ENCODE measurements around the gene XPO6. TPM values are rescaled to one million over a fixed set of nuclear protein-coding genes. Genes with fewer than 3 reads are reported as not detected.

Gene XPO6
- total RNA-seq, 1 donor: 105 TPM

DNA sequence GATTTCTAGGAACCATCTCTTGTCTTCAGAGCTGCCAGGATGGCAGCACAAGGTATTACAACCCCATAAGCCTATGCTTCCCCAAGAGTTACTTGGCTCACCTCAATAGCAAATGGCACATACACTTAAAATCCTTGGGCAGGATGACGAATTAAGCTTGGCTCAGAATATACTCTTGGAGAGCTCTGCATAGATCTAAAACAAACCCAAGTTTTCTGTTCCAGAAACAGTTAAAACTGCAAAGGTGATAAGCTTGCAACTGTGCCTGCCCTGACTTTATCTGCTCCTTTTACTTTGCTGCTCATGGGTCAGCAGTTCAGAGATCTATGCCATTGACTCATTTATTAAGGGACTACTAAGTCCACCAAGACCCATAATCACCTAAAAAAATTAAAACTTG is 26.1 kb downstream of the XPO6 start:
- H3K4me3 ChIP-seq (ENCODE audit: low read depth, low read length): no peak overlapping the region
- DNase-seq (ENCODE audit: low read depth): no peak
- TF ChIP-seq, protein P1, sequence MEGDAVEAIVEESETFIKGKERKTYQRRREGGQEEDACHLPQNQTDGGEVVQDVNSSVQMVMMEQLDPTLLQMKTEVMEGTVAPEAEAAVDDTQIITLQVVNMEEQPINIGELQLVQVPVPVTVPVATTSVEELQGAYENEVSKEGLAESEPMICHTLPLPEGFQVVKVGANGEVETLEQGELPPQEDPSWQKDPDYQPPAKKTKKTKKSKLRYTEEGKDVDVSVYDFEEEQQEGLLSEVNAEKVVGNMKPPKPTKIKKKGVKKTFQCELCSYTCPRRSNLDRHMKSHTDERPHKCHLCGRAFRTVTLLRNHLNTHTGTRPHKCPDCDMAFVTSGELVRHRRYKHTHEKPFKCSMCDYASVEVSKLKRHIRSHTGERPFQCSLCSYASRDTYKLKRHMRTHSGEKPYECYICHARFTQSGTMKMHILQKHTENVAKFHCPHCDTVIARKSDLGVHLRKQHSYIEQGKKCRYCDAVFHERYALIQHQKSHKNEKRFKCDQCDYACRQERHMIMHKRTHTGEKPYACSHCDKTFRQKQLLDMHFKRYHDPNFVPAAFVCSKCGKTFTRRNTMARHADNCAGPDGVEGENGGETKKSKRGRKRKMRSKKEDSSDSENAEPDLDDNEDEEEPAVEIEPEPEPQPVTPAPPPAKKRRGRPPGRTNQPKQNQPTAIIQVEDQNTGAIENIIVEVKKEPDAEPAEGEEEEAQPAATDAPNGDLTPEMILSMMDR (IDR thresholded peaks at IDR 0.05; ENCODE audit: insufficient read depth, low read depth, low read length): no peak

DNA sequence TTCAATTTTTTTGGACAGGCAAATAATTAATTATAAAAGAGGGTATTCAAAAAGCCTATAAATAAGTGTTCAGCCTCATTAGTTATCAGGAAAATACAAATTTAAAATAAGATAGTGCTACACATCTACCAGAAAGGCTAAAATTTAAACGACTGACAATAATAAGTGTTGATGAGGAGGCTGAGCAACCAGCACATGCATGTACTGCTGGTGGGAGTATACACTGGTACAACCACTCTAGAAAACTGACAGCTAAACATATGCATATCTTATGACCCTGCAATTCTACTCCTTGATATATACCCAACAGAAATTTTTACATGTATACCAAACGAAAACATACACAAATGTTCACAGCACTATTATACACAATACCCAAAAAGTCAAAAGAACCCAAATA is 27.1 kb downstream of the XPO6 start:
- TF ChIP-seq, protein P1 (IDR thresholded peaks at IDR 0.05; ENCODE audit: insufficient read depth, low read depth, low read length): no peak
- no peak overlapping the region for H3K4me3 ChIP-seq (ENCODE audit: low read depth, low read length)
- DNase-seq (ENCODE audit: low read depth): no peak

DNA sequence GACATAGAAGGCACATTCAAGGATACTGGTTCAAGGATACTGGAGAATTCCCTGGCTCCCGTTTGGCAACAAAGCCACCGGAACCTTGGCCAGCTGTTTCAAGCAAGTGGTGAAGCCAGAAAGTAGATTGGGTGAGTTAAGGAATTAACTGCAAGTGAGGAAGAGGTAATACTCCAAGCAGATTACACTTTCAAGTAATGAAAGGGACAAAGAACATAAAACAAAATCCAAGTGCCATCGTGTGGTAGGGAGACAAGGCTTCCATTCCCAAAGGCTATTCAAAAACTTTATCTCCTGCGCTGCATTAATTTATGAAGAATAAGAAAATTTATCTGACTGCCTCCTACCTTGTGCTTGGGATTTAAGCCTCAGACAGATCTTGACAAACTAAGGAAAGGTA is 27.8 kb downstream of the XPO6 start:
- no peak for DNase-seq (ENCODE audit: low read depth)
- H3K4me3 ChIP-seq (ENCODE audit: low read depth, low read length): no peak overlapping the region
- TF ChIP-seq, protein P1 (IDR thresholded peaks at IDR 0.05; ENCODE audit: insufficient read depth, low read depth, low read length): no peak

DNA sequence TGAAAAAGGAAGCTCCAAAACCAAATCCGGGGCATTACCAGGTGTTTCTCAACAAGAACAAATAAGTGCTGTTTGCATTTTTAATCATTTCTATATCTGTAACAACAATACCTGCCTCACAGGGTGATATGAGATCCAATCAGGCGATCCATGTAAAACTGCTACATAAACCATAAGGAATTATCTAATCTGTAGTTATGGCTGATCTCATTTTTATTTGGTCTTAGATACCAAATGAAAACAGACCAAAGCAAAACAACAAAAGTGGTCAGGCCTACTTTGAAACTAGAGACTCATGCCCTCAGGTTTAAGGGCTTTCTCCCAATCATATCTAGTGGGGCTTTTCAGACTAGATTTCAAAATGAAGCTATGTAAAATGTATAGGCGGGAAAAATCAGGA is 28.3 kb downstream of the XPO6 start:
- no peak overlapping the region for H3K4me3 ChIP-seq (ENCODE audit: low read depth, low read length)
- no peak for DNase-seq (ENCODE audit: low read depth)
- TF ChIP-seq, protein P1 (IDR thresholded peaks at IDR 0.05; ENCODE audit: insufficient read depth, low read depth, low read length): no peak

DNA sequence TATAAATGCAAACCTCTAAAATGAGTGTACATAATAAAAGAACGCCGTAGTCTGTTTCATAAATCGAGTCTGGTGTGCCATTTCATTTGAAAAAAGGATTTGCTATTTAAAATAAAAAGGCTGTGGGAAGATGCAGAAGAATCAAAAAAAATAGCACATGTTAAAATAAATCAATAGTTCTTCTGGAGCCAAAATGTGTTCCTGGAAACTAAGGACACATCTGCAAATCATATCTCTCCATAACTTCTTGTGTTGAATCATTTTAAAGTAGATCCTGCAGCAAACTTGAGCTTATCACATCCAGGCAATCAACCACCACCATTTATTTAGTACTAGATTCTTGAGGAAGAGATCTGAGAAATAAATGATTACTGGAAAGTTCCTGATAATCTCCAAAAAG is 29.0 kb downstream of the XPO6 start:
- TF ChIP-seq, protein P1 (IDR thresholded peaks at IDR 0.05; ENCODE audit: insufficient read depth, low read depth, low read length): no peak
- H3K4me3 ChIP-seq (ENCODE audit: low read depth, low read length): no peak overlapping the region
- DNase-seq (ENCODE audit: low read depth): no peak

DNA sequence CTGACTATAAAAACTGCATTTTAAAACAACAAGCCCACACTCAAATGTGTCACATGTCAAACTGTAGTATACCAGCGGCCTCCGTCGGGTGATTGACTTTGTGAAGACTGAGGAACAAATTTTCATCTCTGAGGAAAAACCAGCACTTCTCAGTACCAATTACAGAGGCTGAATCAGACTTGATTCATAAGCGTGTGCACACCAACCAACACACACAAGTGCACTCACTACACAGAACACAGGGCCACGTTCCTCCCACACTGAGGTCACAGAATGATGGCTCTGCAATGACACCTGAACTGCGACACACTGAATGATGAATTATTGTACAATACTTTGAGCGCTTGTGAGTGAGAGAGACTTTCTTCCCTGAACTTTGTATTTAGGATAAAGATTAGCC is 29.6 kb downstream of the XPO6 start:
- H3K4me3 ChIP-seq (ENCODE audit: low read depth, low read length): no peak overlapping the region
- peak; percentile 28 for DNase-seq (ENCODE audit: low read depth)
- TF ChIP-seq, protein P1 (IDR thresholded peaks at IDR 0.05; ENCODE audit: insufficient read depth, low read depth, low read length): no peak

DNA sequence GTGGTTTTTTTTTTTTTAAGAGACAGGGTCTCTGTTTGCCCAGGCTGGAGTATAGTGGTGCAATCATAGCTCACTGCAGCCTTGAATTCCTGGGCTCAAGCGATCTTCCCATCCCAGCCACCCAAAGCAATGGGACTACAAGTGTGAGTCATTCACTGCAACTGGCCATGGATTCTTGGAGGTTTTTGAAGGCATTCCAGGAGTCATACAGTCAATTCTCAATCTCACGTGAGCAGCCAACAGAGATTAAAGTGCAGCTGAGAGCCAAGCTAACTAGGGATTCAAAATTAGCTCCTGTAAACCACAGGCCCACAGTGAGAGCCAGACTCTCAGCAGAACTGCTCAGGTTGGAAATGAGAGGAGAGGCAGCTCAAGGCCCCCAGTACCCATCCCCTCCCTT is 30.2 kb downstream of the XPO6 start:
- no peak overlapping the region for H3K4me3 ChIP-seq (ENCODE audit: low read depth, low read length)
- TF ChIP-seq, protein P1 (IDR thresholded peaks at IDR 0.05; ENCODE audit: insufficient read depth, low read depth, low read length): no peak
- DNase-seq (ENCODE audit: low read depth): peak; percentile 97

Measured in fibroblast of villous mesenchyme (primary cell).